ENCODE results near the gene SERAC1. TPM values are rescaled to one million over a fixed set of nuclear protein-coding genes. Genes with fewer than 3 reads are reported as not detected.

The SERAC1 gene
- total RNA-seq, 1 experiment from 2014 or later = 7.6 TPM

GRCh38 chr6:158191761-158192160 lies 23.7 kb upstream of the SERAC1 start:
- Histone ChIP-seq H3K9ac (ENCODE audit: extremely low read depth, insufficient read length, low read length) (no peak overlapping the region), H2AFZ (ENCODE audit: low read length) (no peak overlapping the region), H2BK120ac (ENCODE audit: low read depth, low read length, poor library complexity, severe bottlenecking) (no peak overlapping the region), H4K20me1 (ENCODE audit: control insufficient read depth, insufficient read depth, insufficient read length) (no peaks in the 10 kb centered on the region), H3K18ac (ENCODE audit: insufficient read length, low read depth, low read length) (no peak overlapping the region), H3K56ac (ENCODE audit: insufficient read length, low read depth, low read length) (no peak overlapping the region), H3T11ph (ENCODE audit: low read length) (no peak overlapping the region), H3K79me1 (ENCODE audit: insufficient read depth, low read depth, low read length, poor library complexity, severe bottlenecking) (no peaks in the 10 kb centered on the region), H3K9me3 (ENCODE audit: control insufficient read depth, low read depth, low read length) (no peaks in the 10 kb centered on the region), H3K27ac (ENCODE audit: insufficient read length, low read depth, low read length) (no peak overlapping the region), H2AK5ac (ENCODE audit: insufficient read length, low read length) (no peak overlapping the region), H2BK5ac (ENCODE audit: insufficient read length, low read length) (no peak overlapping the region), H3K4me2 (ENCODE audit: insufficient read depth, insufficient read length, low read length) (no peak overlapping the region), H2BK20ac (ENCODE audit: low read depth, low read length, poor library complexity, severe bottlenecking) (no peak overlapping the region), H2BK12ac (ENCODE audit: insufficient read length, low read depth, low read length) (no peak overlapping the region), H4K91ac (ENCODE audit: insufficient read length, low read depth, low read length) (no peak overlapping the region), H4K5ac (ENCODE audit: insufficient read length, low read depth, low read length) (no peak overlapping the region), H3K14ac (ENCODE audit: insufficient read depth, low read length) (no peak overlapping the region), H3K4me1 (ENCODE audit: insufficient read depth, low read length) (no peaks in the 10 kb centered on the region; the same call in none of the 2 replicates), H3K27me3 (ENCODE audit: insufficient read depth, low read length) (no peaks in the 10 kb centered on the region), H3K79me2 (ENCODE audit: insufficient read depth, low read length) (no peaks in the 10 kb centered on the region), H4K8ac (replicated peaks; ENCODE audit: insufficient read length, low read depth, low read length) (no peak overlapping the region), H3K4ac (ENCODE audit: low read depth, low read length) (no peak overlapping the region), H2BK15ac (ENCODE audit: low read depth, low read length) (no peak overlapping the region), H3K23ac (ENCODE audit: insufficient read length, low read depth, low read length) (no peak overlapping the region), H3K23me2 (ENCODE audit: insufficient read length, low read depth, low read length, poor library complexity, severe bottlenecking) (peaks cover 2% of the 10 kb centered on the region)
- Mint-ChIP-seq H3K9me3 (peaks cover 7 to 9% of the 10 kb centered on the region in 2 experiments), H3K4me1 (peaks cover 30 to 31% of the 10 kb centered on the region in 2 experiments), H3K36me3 (ENCODE audit: insufficient read depth in 1 of 3, low read depth in 3 of 3) (peaks cover 8 to 33% (median 9%) of the 10 kb centered on the region in 3 experiments; a peak in 6 of 7 replicates), H3K4me3 (no peak overlapping the region), H3K27me3 (ENCODE audit: low read depth) (no peaks in the 10 kb centered on the region), H3K27ac (no peak overlapping the region)
- DNase-seq = no peak
- WGBS (ENCODE audit: extremely low coverage, insufficient read length, low lambda C conversion rate) = no CpG with 5 or more reads among the region's 4 CpGs
- TF ChIP-seq CTCF (conservative IDR thresholded peaks at IDR 0.05) = no peak

Measured in H9 (cell line).